ENCODE results near the gene SDK1.

Gene SDK1

DNA sequence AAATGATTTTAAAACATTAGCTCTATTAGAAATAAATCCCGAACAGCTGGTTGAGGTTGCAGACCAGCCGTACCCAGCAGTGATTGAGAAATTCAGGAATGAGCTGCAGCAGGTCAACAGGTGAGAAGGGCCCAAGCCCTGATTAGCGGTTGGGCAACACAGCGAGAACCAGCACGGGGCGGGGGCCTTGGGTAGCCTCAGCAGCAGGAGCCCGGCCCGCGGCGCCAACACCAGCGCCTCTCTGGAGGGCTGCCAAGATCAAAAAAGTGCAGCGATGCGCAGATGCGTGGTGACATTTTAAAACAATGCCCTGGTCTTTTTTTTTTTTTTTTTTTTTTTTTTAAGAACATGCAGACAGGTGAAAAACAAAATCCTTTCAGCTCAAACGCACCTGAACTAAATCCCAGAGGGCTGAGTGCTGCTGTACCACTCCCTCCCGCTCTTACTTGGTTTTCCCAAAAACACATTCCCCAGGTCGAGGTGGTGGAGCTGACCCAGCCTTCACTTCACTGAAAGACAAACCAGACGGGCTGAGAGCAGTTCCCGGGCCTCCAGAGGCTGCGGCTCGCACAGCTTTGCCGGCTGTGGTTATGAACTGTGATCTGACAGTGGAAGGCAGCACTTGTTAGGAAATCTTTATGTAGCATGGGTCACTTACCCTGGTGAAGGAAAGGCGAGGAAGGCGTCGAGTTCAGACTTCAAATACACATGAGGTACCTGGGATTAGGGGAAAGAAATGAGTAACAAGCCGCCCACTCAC, 579.4 kb downstream of the SDK1 start:
- H3K36me3 ChIP-seq (ENCODE audit: control insufficient read depth in 2 of 2, insufficient read depth in 2 of 2, low read length in 2 of 2), result no peaks in the 10 kb centered on the region
- H3K9ac ChIP-seq (ENCODE audit: low read length in 2 of 2), result no peak overlapping the region
- H3K27ac ChIP-seq (ENCODE audit: low read length), result no peak overlapping the region
- no peaks in the 10 kb centered on the region for H3K9me3 ChIP-seq (ENCODE audit: control insufficient read depth in 2 of 2, low read length in 2 of 2)
- no peak overlapping the region for H3K4me3 ChIP-seq (ENCODE audit: low read length in 2 of 2)
- peaks cover 0 to 3% of the 10 kb centered on the region in 2 donors for H3K27me3 ChIP-seq (ENCODE audit: control insufficient read depth in 1 of 2, insufficient read depth in 2 of 2, low read length in 2 of 2)
- no peaks in the 10 kb centered on the region for H3K4me1 ChIP-seq (ENCODE audit: control insufficient read depth, insufficient read depth, low read length)

- Histone ChIP-seq H3K27ac (ENCODE audit: low read length) (no peak overlapping the region), H3K36me3 (ENCODE audit: control insufficient read depth in 2 of 2, insufficient read depth in 2 of 2, low read length in 2 of 2) (no peaks in the 10 kb centered on the region), H3K9me3 (ENCODE audit: control insufficient read depth in 2 of 2, low read length in 2 of 2) (no peaks in the 10 kb centered on the region), H3K9ac (ENCODE audit: low read length in 2 of 2) (no peak overlapping the region), H3K27me3 (ENCODE audit: control insufficient read depth in 1 of 2, insufficient read depth in 2 of 2, low read length in 2 of 2) (no peaks in the 10 kb centered on the region), H3K4me1 (ENCODE audit: control insufficient read depth, insufficient read depth, low read length) (no peaks in the 10 kb centered on the region), H3K4me3 (ENCODE audit: low read length in 2 of 2) (no peak overlapping the region)
These were observed 581.7 kb downstream of the SDK1 start for GRCh38 chr7:3882782-3883181.

DNA sequence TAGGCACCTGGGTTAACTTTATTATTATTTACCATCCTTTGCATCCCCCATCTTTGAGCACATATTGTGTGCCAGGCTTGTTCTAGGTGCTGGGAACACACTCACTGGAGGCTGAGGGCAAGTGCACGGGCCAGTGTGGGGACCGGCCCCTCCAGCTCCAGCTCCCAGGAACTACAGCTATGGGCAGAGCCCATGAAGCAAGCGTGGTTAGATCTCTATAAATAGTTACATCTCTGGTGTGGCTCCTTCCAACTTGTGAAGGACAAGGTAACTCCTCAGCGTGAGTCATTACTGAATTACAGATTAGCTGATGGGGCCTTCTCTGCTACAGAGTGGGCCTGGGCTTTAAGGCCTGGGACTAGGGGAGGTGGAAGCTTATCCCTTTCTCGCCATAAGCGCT, 583.5 kb downstream of the SDK1 start:
- no peaks in the 10 kb centered on the region for H3K9me3 ChIP-seq (ENCODE audit: control insufficient read depth in 2 of 2, low read length in 2 of 2)
- H3K27me3 ChIP-seq (ENCODE audit: control insufficient read depth in 1 of 2, insufficient read depth in 2 of 2, low read length in 2 of 2), result no peaks in the 10 kb centered on the region
- no peak overlapping the region for H3K9ac ChIP-seq (ENCODE audit: low read length in 2 of 2)
- H3K36me3 ChIP-seq (ENCODE audit: control insufficient read depth in 2 of 2, insufficient read depth in 2 of 2, low read length in 2 of 2), result no peaks in the 10 kb centered on the region
- H3K27ac ChIP-seq (ENCODE audit: low read length), result no peak overlapping the region
- no peaks in the 10 kb centered on the region for H3K4me1 ChIP-seq (ENCODE audit: control insufficient read depth, insufficient read depth, low read length)
- H3K4me3 ChIP-seq (ENCODE audit: low read length in 2 of 2), result no peak overlapping the region

DNA sequence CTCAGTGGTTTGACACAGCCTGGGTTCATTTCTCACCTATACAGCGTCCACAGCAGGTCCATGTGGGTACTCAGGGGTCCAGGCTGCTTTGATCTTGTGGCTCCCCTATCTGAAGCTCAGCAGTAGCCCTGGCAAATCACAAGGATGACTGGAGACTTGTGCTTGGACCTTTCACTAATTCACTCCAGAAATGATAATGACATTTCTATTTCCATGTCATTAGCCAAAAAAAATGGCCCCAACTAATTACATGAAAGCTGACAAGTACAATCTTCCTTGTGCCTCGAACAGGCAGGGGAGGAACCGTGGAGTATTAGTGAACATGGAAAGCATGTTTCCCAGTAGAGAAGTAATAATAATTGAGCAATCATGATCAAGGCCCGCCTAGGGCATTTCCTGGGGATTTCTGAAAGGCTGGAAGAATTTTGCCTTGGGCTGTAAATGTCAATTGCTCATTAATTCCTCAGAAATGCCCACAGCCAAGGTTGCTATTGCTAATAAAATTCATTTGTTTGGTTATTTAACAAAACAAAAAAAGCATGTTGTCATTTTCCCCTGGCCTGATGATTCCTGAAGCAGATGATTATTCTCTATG, 586.1 kb downstream of the SDK1 start:
- no peaks in the 10 kb centered on the region for H3K9me3 ChIP-seq (ENCODE audit: control insufficient read depth in 2 of 2, low read length in 2 of 2)
- no peaks in the 10 kb centered on the region for H3K36me3 ChIP-seq (ENCODE audit: control insufficient read depth in 2 of 2, insufficient read depth in 2 of 2, low read length in 2 of 2)
- H3K9ac ChIP-seq (ENCODE audit: low read length in 2 of 2), result no peak overlapping the region
- no peak overlapping the region for H3K4me3 ChIP-seq (ENCODE audit: low read length in 2 of 2)
- no peak overlapping the region for H3K27ac ChIP-seq (ENCODE audit: low read length)
- no peaks in the 10 kb centered on the region for H3K27me3 ChIP-seq (ENCODE audit: control insufficient read depth in 1 of 2, insufficient read depth in 2 of 2, low read length in 2 of 2)
- no peaks in the 10 kb centered on the region for H3K4me1 ChIP-seq (ENCODE audit: control insufficient read depth, insufficient read depth, low read length)

GRCh38 chr7:3888096-3888495, 587.0 kb downstream of the SDK1 start:
- Histone ChIP-seq H3K4me1 (ENCODE audit: control insufficient read depth, insufficient read depth, low read length) (no peaks in the 10 kb centered on the region), H3K27me3 (ENCODE audit: control insufficient read depth in 1 of 2, insufficient read depth in 2 of 2, low read length in 2 of 2) (no peaks in the 10 kb centered on the region), H3K36me3 (ENCODE audit: control insufficient read depth in 2 of 2, insufficient read depth in 2 of 2, low read length in 2 of 2) (no peaks in the 10 kb centered on the region), H3K9me3 (ENCODE audit: control insufficient read depth in 2 of 2, low read length in 2 of 2) (no peaks in the 10 kb centered on the region), H3K27ac (ENCODE audit: low read length) (no peak overlapping the region), H3K9ac (ENCODE audit: low read length in 2 of 2) (no peak overlapping the region), H3K4me3 (ENCODE audit: low read length in 2 of 2) (no peak overlapping the region)

GRCh38 chr7:3892157-3892556, 591.1 kb downstream of the SDK1 start:
- no peaks in the 10 kb centered on the region for H3K9me3 ChIP-seq (ENCODE audit: control insufficient read depth in 2 of 2, low read length in 2 of 2)
- H3K27me3 ChIP-seq (ENCODE audit: control insufficient read depth in 1 of 2, insufficient read depth in 2 of 2, low read length in 2 of 2), result no peaks in the 10 kb centered on the region
- no peaks in the 10 kb centered on the region for H3K4me1 ChIP-seq (ENCODE audit: control insufficient read depth, insufficient read depth, low read length)
- H3K36me3 ChIP-seq (ENCODE audit: control insufficient read depth in 2 of 2, insufficient read depth in 2 of 2, low read length in 2 of 2), result no peaks in the 10 kb centered on the region
- H3K27ac ChIP-seq (ENCODE audit: low read length), result no peak overlapping the region
- H3K4me3 ChIP-seq (ENCODE audit: low read length in 2 of 2), result no peak overlapping the region
- H3K9ac ChIP-seq (ENCODE audit: low read length in 2 of 2), result no peak overlapping the region

- Histone ChIP-seq H3K27ac (ENCODE audit: low read length) (no peak overlapping the region), H3K9me3 (ENCODE audit: control insufficient read depth in 2 of 2, low read length in 2 of 2) (no peaks in the 10 kb centered on the region), H3K36me3 (ENCODE audit: control insufficient read depth in 2 of 2, insufficient read depth in 2 of 2, low read length in 2 of 2) (no peaks in the 10 kb centered on the region), H3K27me3 (ENCODE audit: control insufficient read depth in 1 of 2, insufficient read depth in 2 of 2, low read length in 2 of 2) (no peaks in the 10 kb centered on the region), H3K9ac (ENCODE audit: low read length in 2 of 2) (no peak overlapping the region), H3K4me3 (ENCODE audit: low read length in 2 of 2) (no peak overlapping the region), H3K4me1 (ENCODE audit: control insufficient read depth, insufficient read depth, low read length) (no peaks in the 10 kb centered on the region)
These were observed 591.6 kb downstream of the SDK1 start for GRCh38 chr7:3892686-3893085.

DNA sequence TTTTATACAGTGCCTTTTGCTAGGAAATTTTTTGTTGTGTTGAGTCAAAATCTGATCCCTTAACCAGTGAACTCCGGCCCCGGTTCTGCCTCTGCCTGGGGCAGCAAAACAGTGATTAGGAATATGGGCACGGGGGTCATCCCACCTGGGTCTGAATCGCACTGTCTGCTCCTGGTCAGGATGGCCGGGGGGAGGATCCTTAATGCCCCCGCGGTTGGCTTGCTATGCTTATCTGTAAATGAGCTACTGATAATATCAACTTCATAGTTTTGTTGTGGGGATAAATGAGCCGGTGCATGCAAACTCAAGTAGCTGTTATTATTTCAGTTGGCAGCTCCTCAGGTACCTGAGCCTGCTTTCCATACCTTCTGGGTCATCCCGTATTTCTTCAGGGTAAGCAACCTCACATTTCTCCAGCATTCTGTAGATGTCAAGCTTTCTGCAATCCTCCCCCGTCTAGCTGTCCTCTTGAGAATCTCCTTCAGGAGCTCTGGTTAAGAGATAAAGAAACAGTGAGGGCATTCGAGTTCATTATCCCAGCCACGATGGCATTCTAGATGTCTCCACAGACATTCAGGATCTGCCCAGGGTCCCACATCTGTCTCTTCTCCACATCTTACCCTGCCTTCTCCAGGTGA, 592.2 kb downstream of the SDK1 start:
- H3K4me1 ChIP-seq (ENCODE audit: control insufficient read depth, insufficient read depth, low read length), result no peaks in the 10 kb centered on the region
- H3K27me3 ChIP-seq (ENCODE audit: control insufficient read depth in 1 of 2, insufficient read depth in 2 of 2, low read length in 2 of 2), result no peaks in the 10 kb centered on the region
- H3K9me3 ChIP-seq (ENCODE audit: control insufficient read depth in 2 of 2, low read length in 2 of 2), result no peaks in the 10 kb centered on the region
- no peak overlapping the region for H3K27ac ChIP-seq (ENCODE audit: low read length)
- no peak overlapping the region for H3K4me3 ChIP-seq (ENCODE audit: low read length in 2 of 2)
- H3K36me3 ChIP-seq (ENCODE audit: control insufficient read depth in 2 of 2, insufficient read depth in 2 of 2, low read length in 2 of 2), result no peaks in the 10 kb centered on the region
- H3K9ac ChIP-seq (ENCODE audit: low read length in 2 of 2), result no peak overlapping the region

- Histone ChIP-seq H3K4me3 (ENCODE audit: low read length in 2 of 2) (no peak overlapping the region), H3K9me3 (ENCODE audit: control insufficient read depth in 2 of 2, low read length in 2 of 2) (no peaks in the 10 kb centered on the region), H3K27me3 (ENCODE audit: control insufficient read depth in 1 of 2, insufficient read depth in 2 of 2, low read length in 2 of 2) (no peaks in the 10 kb centered on the region), H3K4me1 (ENCODE audit: control insufficient read depth, insufficient read depth, low read length) (no peaks in the 10 kb centered on the region), H3K36me3 (ENCODE audit: control insufficient read depth in 2 of 2, insufficient read depth in 2 of 2, low read length in 2 of 2) (no peaks in the 10 kb centered on the region), H3K9ac (ENCODE audit: low read length in 2 of 2) (no peak overlapping the region), H3K27ac (ENCODE audit: low read length) (no peak overlapping the region)
These were observed 592.7 kb downstream of the SDK1 start for GRCh38 chr7:3893789-3894153.

DNA sequence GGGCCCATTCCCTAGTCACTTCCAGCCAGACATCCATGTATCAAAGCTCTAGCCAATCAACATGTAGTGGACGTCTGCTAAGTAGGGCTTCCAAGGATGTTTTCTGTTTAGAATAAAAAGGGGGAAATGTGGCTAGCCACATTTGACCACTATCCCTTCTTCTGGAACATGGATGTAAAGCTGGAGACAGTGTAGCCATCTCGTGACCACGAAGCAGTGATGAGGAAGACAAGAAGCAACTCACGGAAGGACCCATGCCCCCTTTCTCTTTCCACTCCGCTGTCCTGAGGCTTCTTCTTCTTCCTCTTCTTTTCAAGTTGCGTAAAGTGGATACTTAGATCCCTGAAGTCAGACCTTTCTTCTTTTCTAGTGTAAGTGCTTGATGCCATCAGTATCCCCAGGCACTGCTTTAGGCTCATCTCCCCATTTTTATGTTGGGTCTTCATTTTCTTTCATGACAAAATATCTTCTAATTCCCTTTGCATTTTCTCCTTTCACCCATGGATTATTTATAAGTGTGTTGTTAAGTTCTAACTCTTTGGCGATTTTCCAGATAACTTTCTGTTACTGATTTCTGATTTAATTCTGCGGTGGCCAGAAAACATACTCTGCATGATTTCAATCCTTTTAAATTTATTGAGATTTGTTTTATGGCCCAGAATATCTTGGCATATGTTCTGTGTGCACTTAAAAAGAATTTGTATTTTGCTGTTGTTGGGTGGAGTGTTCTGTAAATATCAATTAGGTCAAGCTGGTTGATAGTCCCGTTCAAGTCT, 594.5 kb downstream of the SDK1 start:
- no peaks in the 10 kb centered on the region for H3K9me3 ChIP-seq (ENCODE audit: control insufficient read depth in 2 of 2, low read length in 2 of 2)
- H3K36me3 ChIP-seq (ENCODE audit: control insufficient read depth in 2 of 2, insufficient read depth in 2 of 2, low read length in 2 of 2), result no peaks in the 10 kb centered on the region
- H3K4me1 ChIP-seq (ENCODE audit: control insufficient read depth, insufficient read depth, low read length), result no peaks in the 10 kb centered on the region
- H3K9ac ChIP-seq (ENCODE audit: low read length in 2 of 2), result no peak overlapping the region
- no peaks in the 10 kb centered on the region for H3K27me3 ChIP-seq (ENCODE audit: control insufficient read depth in 1 of 2, insufficient read depth in 2 of 2, low read length in 2 of 2)
- H3K27ac ChIP-seq (ENCODE audit: low read length), result no peak overlapping the region
- no peak overlapping the region for H3K4me3 ChIP-seq (ENCODE audit: low read length in 2 of 2)

Data from stomach smooth muscle (tissue), 2 donors.